ENCODE data around the gene CTSW. TPM values are rescaled to one million over a fixed set of nuclear protein-coding genes. Genes with fewer than 3 reads are reported as not detected.
A peak's percentile ranks its signal among the peaks of the same experiment; 100 is the strongest.

The CTSW gene
- total RNA-seq, 1 donor from 2014 or later = not detected

DNA sequence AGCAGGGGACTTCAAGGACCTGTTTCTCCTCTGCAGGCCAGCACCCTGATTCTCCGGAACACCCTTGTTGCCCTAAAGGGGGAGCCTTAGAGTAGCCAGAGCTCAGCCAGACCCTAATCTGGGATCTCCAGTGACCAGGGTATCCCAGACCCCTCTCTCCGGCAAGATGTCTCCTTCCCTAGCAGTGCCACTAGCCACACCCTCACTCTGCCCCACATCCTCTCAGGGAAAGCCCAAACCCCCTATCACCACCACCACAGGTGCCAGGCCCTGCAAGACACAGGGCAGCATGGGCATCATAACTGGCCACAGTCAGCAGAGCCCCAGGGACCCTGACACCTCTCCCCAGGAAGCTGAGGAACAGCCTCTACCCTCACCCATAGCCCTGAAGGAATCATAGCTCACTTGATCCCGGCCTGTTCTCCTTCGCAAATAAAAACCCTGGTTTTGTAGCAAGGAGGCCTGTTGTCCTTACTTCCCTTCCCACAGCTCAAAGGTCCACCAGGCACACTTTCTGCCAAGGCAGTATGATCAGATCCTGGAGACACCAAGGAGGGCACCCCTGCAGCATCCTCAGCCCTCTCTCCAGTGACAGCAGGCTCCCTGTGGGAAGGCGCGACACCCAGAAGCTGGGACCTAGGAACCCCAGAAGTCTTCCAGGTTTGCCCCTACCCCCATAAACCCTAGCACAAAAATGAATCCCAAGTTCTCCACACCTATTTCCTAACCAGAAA is 26.2 kb upstream of the CTSW start:
- Mint-ChIP-seq H3K4me3 (ENCODE audit: unreplicated experiment) (no peak overlapping the region), H3K27me3 (ENCODE audit: low read depth) (no peaks in the 10 kb centered on the region), H3K36me3 (ENCODE audit: low read depth) (peaks cover 43% of the 10 kb centered on the region), H3K9me3 (ENCODE audit: low read depth) (peaks cover 3% of the 10 kb centered on the region), H3K4me1 (ENCODE audit: low read depth) (peaks cover 34% of the 10 kb centered on the region), H3K27ac (ENCODE audit: unreplicated experiment) (peak overlapping the region; percentile 12)
- TF ChIP-seq CTCF (IDR thresholded peaks at IDR 0.05) = peak; percentile 11
- DNase-seq (ENCODE audit: low spot score) = no peak

GRCh38 chr11:65854161-65854592 is 25.5 kb upstream of the CTSW start:
- Mint-ChIP-seq H3K4me1 (ENCODE audit: low read depth) (peaks cover 40% of the 10 kb centered on the region), H3K27me3 (ENCODE audit: low read depth) (no peaks in the 10 kb centered on the region), H3K36me3 (ENCODE audit: low read depth) (peaks cover 43% of the 10 kb centered on the region), H3K4me3 (ENCODE audit: unreplicated experiment) (peak overlapping the region; percentile 42), H3K9me3 (ENCODE audit: low read depth) (peaks cover 3% of the 10 kb centered on the region), H3K27ac (ENCODE audit: unreplicated experiment) (no peak overlapping the region)
- DNase-seq (ENCODE audit: low spot score) = no peak
- TF ChIP-seq CTCF (IDR thresholded peaks at IDR 0.05) = no peak

DNA sequence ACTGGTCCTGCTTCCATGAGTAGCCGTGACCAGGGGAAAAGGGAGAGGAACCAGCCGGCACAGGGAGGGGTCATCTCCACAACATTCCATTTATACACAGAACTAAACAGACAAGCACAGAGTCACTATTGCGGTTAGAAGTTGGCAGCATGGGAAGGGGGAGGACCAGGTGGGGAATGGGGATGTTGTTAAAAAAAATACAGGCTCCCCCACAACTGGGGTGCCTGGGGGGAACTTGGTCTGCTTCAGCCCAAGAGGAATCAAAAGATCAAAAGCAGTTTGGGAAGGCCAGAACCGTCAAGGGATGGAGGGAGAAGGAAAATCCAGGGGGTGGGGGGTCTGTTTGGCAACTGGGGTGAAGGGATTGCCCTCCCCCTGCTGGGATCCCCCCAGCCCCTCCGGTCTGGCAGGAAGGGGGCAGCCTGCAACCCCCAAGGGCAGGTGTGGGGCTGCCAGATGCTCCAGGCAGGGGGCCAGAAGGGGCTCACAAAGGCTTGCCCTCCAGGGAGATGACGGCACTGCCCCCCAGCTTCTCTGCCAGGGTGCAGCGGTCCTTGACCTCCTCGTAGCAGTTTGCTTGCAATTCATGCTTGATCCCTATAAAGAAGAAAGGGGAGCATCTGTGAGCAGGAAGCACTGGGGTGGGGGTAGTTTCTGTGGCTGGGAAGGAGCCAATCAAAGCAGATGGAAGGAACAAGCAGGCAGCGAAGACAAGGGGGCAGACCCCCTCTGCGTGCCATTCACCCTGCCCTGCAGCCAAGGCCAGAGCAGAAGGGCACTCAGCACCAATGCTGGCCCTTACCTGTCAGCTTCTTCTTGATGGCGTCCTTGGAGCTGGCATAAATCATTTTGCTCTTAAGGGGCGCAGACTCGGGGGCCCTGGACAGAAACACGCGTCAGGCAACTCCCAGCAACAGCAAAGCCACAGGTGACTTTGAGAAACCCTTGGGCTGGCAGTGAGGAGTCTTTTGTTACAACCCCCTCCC is 24.5 kb upstream of the CTSW start:
- DNase-seq (ENCODE audit: low spot score) = peak; percentile 66
- Mint-ChIP-seq H3K27me3 (ENCODE audit: low read depth) (no peaks in the 10 kb centered on the region), H3K4me3 (ENCODE audit: unreplicated experiment) (peak overlapping the region; percentile 97), H3K27ac (ENCODE audit: unreplicated experiment) (no peak overlapping the region), H3K4me1 (ENCODE audit: low read depth) (peaks cover 46% of the 10 kb centered on the region), H3K36me3 (ENCODE audit: low read depth) (peaks cover 43% of the 10 kb centered on the region), H3K9me3 (ENCODE audit: low read depth) (peaks cover 3% of the 10 kb centered on the region)
- no peak for TF ChIP-seq CTCF (IDR thresholded peaks at IDR 0.05)

DNA sequence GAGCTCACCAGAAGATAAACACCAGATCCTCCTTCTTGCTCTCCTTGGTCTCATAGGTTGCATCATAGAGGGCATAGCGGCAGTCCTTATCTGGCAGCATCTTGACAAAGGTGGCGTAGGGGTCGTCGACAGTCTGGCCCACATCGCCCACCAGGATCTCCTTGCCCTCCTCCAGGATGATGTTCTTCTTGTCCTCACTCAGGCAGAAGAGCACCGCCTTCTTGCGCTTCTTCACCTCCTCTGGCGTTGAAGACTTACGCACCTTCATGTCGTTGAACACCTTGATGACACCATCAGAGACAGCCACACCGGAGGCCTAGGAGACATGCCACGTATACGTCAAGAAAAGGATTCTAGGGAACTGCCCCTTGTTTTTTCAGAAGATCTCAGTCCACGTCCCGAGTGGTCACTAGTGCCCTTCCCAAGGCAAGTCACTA is 23.7 kb upstream of the CTSW start:
- peak; percentile 33 for DNase-seq (ENCODE audit: low spot score)
- Mint-ChIP-seq H3K4me3 (ENCODE audit: unreplicated experiment) (peak overlapping the region; percentile 97), H3K4me1 (ENCODE audit: low read depth) (peaks cover 48% of the 10 kb centered on the region), H3K27ac (ENCODE audit: unreplicated experiment) (peak overlapping the region; percentile 88), H3K36me3 (ENCODE audit: low read depth) (peaks cover 44% of the 10 kb centered on the region), H3K9me3 (ENCODE audit: low read depth) (peaks cover 3% of the 10 kb centered on the region), H3K27me3 (ENCODE audit: low read depth) (no peaks in the 10 kb centered on the region)
- no peak for TF ChIP-seq CTCF (IDR thresholded peaks at IDR 0.05)

Measured in chondrocyte (in vitro differentiated cells).